ENCODE data around the gene FBXL16.

Gene FBXL16

DNA sequence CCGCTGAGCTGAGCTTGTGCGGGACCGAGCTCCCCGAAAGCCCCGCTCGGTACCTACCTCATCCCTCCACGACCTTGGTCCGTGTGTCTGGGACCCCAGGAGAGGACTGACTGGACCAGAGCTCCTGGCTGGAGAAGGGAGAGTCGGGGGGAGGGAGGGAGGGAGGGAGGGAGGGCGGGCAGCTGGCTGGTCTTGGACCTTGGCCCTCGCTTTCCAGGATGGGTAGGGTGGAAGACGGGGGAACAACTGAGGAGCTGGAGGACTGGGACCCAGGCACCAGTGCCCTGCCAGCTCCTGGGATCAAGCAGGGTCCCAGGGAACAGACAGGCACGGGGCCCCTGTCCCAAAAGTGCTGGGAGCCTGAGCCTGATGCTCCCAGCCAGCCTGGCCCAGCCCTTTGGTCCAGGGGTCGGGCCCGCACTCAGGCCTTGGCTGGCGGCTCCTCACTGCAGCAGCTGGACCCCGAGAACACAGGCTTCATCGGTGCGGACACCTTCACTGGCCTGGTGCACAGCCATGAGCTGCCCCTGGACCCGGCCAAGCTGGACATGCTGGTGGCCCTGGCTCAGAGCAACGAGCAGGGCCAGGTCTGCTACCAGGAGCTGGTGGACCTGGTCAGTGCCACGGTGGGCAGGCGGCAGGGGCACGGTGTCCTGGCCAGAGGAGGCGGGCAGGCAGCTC is 29.6 kb downstream of the FBXL16 start:
- no peak overlapping the region for H3K4me3 ChIP-seq (ENCODE audit: low read depth, low read length)
- DNase-seq (ENCODE audit: low read depth): no peak
- no peak for TF ChIP-seq POLR2A (IDR thresholded peaks at IDR 0.05; ENCODE audit: extremely low read depth, insufficient read length)
- no peak for TF ChIP-seq MYC (IDR thresholded peaks at IDR 0.05; ENCODE audit: low read depth, low read length)
- TF ChIP-seq, protein P1, sequence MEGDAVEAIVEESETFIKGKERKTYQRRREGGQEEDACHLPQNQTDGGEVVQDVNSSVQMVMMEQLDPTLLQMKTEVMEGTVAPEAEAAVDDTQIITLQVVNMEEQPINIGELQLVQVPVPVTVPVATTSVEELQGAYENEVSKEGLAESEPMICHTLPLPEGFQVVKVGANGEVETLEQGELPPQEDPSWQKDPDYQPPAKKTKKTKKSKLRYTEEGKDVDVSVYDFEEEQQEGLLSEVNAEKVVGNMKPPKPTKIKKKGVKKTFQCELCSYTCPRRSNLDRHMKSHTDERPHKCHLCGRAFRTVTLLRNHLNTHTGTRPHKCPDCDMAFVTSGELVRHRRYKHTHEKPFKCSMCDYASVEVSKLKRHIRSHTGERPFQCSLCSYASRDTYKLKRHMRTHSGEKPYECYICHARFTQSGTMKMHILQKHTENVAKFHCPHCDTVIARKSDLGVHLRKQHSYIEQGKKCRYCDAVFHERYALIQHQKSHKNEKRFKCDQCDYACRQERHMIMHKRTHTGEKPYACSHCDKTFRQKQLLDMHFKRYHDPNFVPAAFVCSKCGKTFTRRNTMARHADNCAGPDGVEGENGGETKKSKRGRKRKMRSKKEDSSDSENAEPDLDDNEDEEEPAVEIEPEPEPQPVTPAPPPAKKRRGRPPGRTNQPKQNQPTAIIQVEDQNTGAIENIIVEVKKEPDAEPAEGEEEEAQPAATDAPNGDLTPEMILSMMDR (IDR thresholded peaks at IDR 0.05; ENCODE audit: low read depth, low read length): no peak
- TF ChIP-seq, protein P2, sequence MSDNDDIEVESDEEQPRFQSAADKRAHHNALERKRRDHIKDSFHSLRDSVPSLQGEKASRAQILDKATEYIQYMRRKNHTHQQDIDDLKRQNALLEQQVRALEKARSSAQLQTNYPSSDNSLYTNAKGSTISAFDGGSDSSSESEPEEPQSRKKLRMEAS (IDR thresholded peaks at IDR 0.05; ENCODE audit: low read depth, low read length): no peak

DNA sequence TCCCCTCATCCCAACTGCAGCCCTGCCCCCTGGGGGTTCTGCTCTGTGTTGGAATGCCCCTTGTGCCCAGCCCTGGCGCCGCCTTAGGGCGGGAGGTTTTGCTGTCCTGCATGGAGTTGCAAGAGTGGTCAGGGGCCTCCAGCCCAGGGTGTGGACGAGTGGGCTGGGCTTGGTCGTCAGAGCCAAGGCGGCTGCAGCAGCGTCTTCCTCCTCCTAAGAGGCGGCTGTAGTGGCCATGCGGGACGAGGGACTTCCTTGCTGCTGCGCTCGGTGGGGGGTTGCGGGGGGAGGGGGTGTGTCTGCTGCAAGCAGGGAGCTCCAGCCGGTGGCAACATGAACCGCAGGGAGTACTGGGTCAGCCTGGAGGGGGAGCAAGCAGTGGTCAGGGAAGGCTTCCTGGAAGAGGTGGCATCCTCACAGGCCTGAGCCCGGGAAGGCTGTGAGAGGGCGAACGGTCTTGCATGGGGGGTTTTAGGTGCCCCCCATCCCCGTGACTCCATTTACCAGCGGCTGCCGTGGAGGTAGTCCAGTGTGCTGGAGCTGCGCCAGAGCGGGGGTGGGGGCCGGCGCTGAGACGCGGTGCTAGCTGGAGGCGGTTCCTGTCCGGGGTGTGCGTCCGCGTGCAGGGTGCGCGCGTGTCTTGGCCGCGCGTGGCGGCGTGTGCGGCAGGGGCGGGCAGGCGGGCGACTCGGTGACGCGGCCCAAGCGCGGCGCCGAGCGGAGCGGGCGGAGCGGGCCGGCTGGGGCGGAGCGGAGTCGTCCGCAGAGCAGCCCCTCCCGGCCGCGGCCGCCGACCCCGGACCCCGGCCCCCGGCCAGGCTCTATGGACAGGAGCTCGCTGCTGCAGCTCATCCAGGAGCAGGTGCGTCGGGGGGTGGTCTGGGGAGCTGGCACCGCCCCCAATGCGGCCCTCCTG is 30.4 kb downstream of the FBXL16 start, which contains the start of gene RHBDL1:
Gene RHBDL1 (plus strand): TSS at position 704 of the 916 bp plus-strand sequence. CDS start 120 bp downstream, at position 824.
- TF ChIP-seq MYC (IDR thresholded peaks at IDR 0.05; ENCODE audit: low read depth, low read length): no peak
- TF ChIP-seq, protein P2 (IDR thresholded peaks at IDR 0.05; ENCODE audit: low read depth, low read length): no peak
- TF ChIP-seq, protein P1 (IDR thresholded peaks at IDR 0.05; ENCODE audit: low read depth, low read length): no peak
- TF ChIP-seq POLR2A (IDR thresholded peaks at IDR 0.05; ENCODE audit: extremely low read depth, insufficient read length): no peak
- DNase-seq (ENCODE audit: low read depth): peak; percentile 49
- no peak within 1 kb of the TSS for H3K4me3 ChIP-seq (ENCODE audit: low read depth, low read length)

DNA sequence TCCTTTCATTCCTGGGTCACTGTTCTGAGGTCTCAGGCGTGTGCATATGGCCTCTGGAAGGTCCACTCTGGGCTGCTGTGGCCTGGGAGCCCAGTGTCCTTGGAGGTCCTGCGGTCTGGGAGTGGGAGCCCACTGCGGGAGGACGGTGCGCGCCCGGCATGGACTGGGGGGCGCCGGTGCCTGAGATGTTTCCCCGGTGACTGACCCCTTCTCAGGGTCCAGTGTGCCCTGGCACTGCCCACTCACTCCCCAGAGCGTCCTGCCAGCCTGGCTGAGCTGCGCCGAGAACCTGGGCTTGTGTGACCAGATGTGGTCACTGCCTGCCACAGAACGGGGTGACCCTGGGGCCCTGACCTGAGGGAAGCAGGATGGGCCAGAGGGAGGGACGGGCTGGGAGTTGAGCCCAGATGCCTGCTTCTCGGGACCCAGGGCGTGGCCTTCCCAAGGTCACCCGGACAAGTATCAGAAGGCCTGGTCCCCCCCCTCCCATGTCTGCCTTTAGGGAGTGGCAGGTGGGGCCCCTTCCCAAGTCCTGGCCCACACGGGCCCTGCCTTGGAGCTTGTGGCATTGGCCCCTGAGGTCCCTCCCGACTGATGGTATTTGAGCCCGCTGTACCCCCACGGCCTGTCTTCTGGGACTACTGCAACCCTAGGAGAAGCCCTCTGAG is 31.3 kb downstream of the FBXL16 start:
- TF ChIP-seq, protein P1 (IDR thresholded peaks at IDR 0.05; ENCODE audit: low read depth, low read length): no peak
- TF ChIP-seq MYC (IDR thresholded peaks at IDR 0.05; ENCODE audit: low read depth, low read length) (no peak), POLR2A (IDR thresholded peaks at IDR 0.05; ENCODE audit: extremely low read depth, insufficient read length) (no peak)
- TF ChIP-seq, protein P2 (IDR thresholded peaks at IDR 0.05; ENCODE audit: low read depth, low read length): no peak
- DNase-seq (ENCODE audit: low read depth): no peak
- H3K4me3 ChIP-seq (ENCODE audit: low read depth, low read length): no peak overlapping the region

DNA sequence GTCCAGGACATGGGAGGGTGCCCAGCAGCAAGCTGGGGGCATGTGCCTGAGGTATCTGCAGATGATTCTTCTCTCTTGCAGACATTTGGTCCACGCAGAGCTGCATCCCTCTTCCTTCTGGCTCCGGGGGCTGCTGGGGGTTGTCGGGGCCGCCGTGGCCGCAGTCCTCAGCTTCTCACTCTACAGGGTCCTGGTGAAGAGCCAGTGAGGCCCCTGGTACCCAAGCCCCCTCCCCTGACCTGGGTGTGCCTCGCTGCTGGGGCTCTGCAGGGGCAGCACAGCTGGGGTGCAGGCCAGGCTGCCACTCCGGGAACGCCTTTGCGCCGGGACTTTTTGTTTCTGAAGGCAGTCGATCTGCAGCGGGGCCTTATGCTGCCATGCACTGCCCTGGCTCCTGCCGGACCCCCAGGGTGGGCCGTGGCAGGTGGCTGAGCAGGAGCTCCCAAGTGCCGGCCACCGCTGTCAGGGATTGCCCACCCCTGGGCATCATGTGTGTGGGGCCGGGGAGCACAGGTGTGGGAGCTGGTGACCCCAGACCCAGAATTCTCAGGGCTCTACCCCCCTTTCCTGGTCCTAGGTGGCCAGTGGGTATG is 32.1 kb downstream of the FBXL16 start:
- no peak for DNase-seq (ENCODE audit: low read depth)
- H3K4me3 ChIP-seq (ENCODE audit: low read depth, low read length): no peak overlapping the region
- TF ChIP-seq POLR2A (IDR thresholded peaks at IDR 0.05; ENCODE audit: extremely low read depth, insufficient read length): no peak
- no peak for TF ChIP-seq MYC (IDR thresholded peaks at IDR 0.05; ENCODE audit: low read depth, low read length)
- TF ChIP-seq, protein P2 (IDR thresholded peaks at IDR 0.05; ENCODE audit: low read depth, low read length): no peak
- TF ChIP-seq, protein P1 (IDR thresholded peaks at IDR 0.05; ENCODE audit: low read depth, low read length): no peak

DNA sequence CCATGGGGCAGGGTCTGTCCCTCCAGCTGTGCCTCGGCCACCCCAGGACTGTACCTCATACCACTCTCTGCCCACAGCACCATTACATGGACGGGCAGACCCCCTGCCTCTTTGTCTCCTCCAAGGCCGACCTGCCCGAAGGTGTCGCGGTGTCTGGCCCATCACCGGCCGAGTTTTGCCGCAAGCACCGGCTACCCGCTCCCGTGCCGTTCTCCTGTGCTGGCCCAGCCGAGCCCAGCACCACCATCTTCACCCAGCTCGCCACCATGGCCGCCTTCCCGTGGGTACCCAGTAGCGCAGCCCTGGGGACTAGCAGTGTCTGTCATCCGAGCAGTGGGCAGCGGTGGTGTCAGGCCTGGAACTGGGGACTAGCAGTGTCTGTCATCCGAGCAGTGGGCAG is 32.8 kb downstream of the FBXL16 start:
- no peak for DNase-seq (ENCODE audit: low read depth)
- no peak for TF ChIP-seq MYC (IDR thresholded peaks at IDR 0.05; ENCODE audit: low read depth, low read length)
- TF ChIP-seq, protein P1 (IDR thresholded peaks at IDR 0.05; ENCODE audit: low read depth, low read length): no peak
- TF ChIP-seq, protein P2 (IDR thresholded peaks at IDR 0.05; ENCODE audit: low read depth, low read length): no peak
- TF ChIP-seq POLR2A (IDR thresholded peaks at IDR 0.05; ENCODE audit: extremely low read depth, insufficient read length): no peak
- no peak overlapping the region for H3K4me3 ChIP-seq (ENCODE audit: low read depth, low read length)
